ENCODE measurements around the gene CEP85L.

CEP85L gene

DNA sequence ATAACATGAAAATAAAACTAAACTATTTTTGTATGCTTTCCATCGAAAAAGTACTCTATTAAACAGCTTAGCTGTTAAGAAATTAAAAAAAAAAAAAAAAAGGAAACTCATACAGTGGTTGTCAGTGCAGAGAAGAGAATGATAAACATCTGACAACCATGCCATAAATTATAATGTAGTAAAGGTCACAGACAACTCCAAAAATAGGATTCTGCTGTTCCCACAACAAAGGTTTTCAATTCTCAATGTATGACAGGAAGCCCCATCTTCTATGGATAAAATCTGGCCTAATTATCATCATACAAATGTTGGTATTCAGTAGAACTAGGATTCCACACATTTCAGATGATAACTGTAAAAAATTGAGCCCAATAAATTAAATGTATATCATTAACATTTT, 98.3 kb downstream of the CEP85L start:
- no peak overlapping the region for H3K4me3 ChIP-seq (replicated peaks; ENCODE audit: low read depth, low read length)
- TF ChIP-seq, protein P1, sequence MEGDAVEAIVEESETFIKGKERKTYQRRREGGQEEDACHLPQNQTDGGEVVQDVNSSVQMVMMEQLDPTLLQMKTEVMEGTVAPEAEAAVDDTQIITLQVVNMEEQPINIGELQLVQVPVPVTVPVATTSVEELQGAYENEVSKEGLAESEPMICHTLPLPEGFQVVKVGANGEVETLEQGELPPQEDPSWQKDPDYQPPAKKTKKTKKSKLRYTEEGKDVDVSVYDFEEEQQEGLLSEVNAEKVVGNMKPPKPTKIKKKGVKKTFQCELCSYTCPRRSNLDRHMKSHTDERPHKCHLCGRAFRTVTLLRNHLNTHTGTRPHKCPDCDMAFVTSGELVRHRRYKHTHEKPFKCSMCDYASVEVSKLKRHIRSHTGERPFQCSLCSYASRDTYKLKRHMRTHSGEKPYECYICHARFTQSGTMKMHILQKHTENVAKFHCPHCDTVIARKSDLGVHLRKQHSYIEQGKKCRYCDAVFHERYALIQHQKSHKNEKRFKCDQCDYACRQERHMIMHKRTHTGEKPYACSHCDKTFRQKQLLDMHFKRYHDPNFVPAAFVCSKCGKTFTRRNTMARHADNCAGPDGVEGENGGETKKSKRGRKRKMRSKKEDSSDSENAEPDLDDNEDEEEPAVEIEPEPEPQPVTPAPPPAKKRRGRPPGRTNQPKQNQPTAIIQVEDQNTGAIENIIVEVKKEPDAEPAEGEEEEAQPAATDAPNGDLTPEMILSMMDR (IDR thresholded peaks at IDR 0.05; ENCODE audit: low read depth, low read length, missing control alignments) = no peak
- no peak for DNase-seq (ENCODE audit: extremely low read depth, low read depth)

DNA sequence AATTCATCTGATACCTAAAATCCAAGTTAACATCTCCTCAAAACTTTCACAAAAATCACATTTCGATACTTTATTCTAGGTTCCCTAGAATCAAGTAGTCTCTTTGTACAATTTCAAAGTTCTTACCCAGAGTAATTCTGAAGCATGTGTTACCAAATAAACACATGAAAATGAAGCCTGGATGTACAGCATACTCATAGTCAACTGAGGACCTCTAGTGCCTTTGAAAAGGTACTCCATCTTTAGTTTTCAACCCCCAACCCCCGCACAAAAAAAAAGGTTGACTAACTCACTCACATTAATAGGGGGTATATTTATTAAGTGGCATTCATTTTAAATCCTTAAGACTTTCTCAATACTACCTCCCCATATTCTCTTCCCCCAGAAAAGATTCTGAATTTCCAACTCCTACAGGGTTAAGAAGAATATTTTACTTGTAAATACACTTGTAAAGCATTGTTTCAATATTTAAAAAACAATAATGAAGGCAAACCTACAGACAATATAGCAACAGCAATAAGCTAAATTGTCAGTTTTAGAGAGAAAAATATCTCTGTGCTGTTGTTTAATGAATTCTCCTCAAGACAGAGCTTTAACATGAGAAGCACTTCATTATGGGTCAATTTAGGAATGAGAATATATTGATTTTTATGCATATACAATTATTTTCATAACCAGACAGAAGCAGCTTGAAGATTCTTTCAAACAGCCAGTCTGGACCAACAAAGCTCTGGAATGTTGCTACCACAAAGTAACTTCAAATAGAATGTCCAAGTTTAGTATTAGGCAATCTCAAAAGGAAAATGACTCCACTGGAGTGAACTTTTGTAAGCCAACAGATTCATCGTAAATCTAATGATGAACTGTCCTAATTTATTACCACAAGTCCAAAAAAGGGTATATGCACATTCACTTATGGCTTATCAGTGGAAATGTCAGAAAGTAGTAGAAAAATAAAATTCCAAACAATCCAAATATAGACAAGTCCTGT, 100.0 kb downstream of the CEP85L start:
- TF ChIP-seq, protein P1 (IDR thresholded peaks at IDR 0.05; ENCODE audit: low read depth, low read length, missing control alignments) = peak; percentile 51
- H3K4me3 ChIP-seq (replicated peaks; ENCODE audit: low read depth, low read length) = no peak overlapping the region
- DNase-seq (ENCODE audit: extremely low read depth, low read depth) = peak; percentile 57

DNA sequence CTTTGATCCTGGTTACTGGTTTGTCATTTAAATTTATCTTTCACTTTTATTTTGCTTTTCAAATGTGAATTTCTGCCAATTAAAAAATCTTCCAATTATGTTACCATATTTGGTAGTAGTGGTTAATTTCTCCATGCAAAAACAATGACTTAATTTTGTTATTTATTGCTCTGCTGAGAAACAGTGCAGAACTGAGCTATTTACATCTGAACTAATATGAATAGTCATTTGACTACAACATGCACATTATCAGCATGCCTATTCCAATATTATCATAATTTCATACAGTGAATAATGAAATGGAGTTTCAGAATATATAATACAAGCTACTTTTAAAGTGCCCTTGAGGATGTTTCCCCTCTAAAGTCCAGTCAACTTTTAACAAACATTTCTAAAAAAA, 102.8 kb downstream of the CEP85L start:
- no peak overlapping the region for H3K4me3 ChIP-seq (replicated peaks; ENCODE audit: low read depth, low read length)
- TF ChIP-seq, protein P1 (IDR thresholded peaks at IDR 0.05; ENCODE audit: low read depth, low read length, missing control alignments) = no peak
- no peak for DNase-seq (ENCODE audit: extremely low read depth, low read depth)

DNA sequence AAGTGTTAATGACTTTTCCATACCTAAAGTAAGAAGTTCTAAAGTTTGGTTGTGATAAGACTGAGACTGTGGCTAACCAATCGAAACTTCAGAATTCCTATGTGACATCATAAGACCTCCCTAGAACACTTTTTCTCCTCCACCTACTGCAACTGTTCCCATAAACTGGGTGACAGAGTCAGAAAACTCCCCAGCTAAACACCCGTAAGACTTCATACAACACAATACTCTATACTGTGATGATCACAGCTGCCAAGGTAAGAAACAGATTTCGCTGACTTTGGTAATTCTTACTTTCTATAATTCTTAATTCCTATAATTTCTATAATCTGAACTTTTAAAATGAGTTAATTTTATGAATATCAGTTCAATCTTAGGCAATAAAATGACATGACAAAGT, 103.3 kb downstream of the CEP85L start, which contains the start of gene PLN:
PLN (plus strand) TSS at position 161 of the 400 bp plus-strand sequence. CDS start 10,626 bp downstream, outside the sequence.
- no peak within 1 kb of the TSS for H3K4me3 ChIP-seq (replicated peaks; ENCODE audit: low read depth, low read length)
- TF ChIP-seq, protein P1 (IDR thresholded peaks at IDR 0.05; ENCODE audit: low read depth, low read length, missing control alignments) = no peak
- DNase-seq (ENCODE audit: extremely low read depth, low read depth) = no peak

GRCh38 chr6:118546880-118547218, 104.5 kb downstream of the CEP85L start:
- TF ChIP-seq, protein P1 (IDR thresholded peaks at IDR 0.05; ENCODE audit: low read depth, low read length, missing control alignments) = no peak
- DNase-seq (ENCODE audit: extremely low read depth, low read depth) = no peak
- no peak overlapping the region for H3K4me3 ChIP-seq (replicated peaks; ENCODE audit: low read depth, low read length)

- no peak overlapping the region for H3K4me3 ChIP-seq (replicated peaks; ENCODE audit: low read depth, low read length)
- TF ChIP-seq, protein P1 (IDR thresholded peaks at IDR 0.05; ENCODE audit: low read depth, low read length, missing control alignments) = no peak
- DNase-seq (ENCODE audit: extremely low read depth, low read depth) = no peak
These were observed 105.1 kb downstream of the CEP85L start for GRCh38 chr6:118546164-118546879.

All from HFF-Myc (cell line).